RWPE2 (cell line): ENCODE measurements around the gene HVCN1.

Experiments
- ATAC-seq: fragments of 200-7000 bp; cut with Tn5 transposase; 3 replicates; pipeline ENCODE4 v1.9.1; 2021; ENCODE audit warnings: low read depth
- DNase-seq: peaks from one replicate; pipeline ENCODE4 v3.0.0-alpha.2; 2020; ENCODE audit warnings: low spot score
- H3K27ac ChIP-seq: fragments of 450-650 bp; 2 replicates; pipeline ENCODE4 v1.5.1; 2017; ENCODE audit warnings: mild to moderate bottlenecking; ENCODE audit not compliant: poor library complexity, severe bottlenecking
- H3K27me3 ChIP-seq: fragments of 250-450 bp; sonication (Bioruptor Pico); 2 replicates; pipeline ENCODE4 v1.5.1; 2021; ENCODE audit warnings: mild to moderate bottlenecking, moderate library complexity; ENCODE audit not compliant: insufficient read depth, poor library complexity, severe bottlenecking
- H3K36me3 ChIP-seq: fragments of 250-450 bp; sonication (Bioruptor Pico); 2 replicates; pipeline ENCODE4 v1.5.1; 2020; ENCODE audit warnings: low read depth, mild to moderate bottlenecking, moderate library complexity
- H3K4me1 ChIP-seq: fragments of 250-450 bp; sonication (Bioruptor Pico); 2 replicates; pipeline ENCODE4 v1.5.1; 2021; ENCODE audit warnings: mild to moderate bottlenecking, moderate library complexity; ENCODE audit not compliant: insufficient read depth, poor library complexity, severe bottlenecking
- H3K4me3 ChIP-seq: fragments of 250-450 bp; sonication (Bioruptor Pico); 2 replicates; pipeline ENCODE4 v1.5.1; 2021; ENCODE audit warnings: mild to moderate bottlenecking, moderate library complexity; ENCODE audit not compliant: severe bottlenecking
- H3K9me3 ChIP-seq: fragments of 250-450 bp; sonication (Bioruptor Pico); 2 replicates; pipeline ENCODE4 v1.5.1; 2021; ENCODE audit warnings: mild to moderate bottlenecking, moderate library complexity; ENCODE audit not compliant: severe bottlenecking
- TF ChIP-seq, protein P1 (sequence below): fragments of 450-650 bp; IDR thresholded peaks from one replicate; pipeline ENCODE4 v1.5.1; 2017; ENCODE audit warnings: mild to moderate bottlenecking, moderate library complexity; ENCODE audit not compliant: poor library complexity, severe bottlenecking

HVCN1 gene

DNA sequence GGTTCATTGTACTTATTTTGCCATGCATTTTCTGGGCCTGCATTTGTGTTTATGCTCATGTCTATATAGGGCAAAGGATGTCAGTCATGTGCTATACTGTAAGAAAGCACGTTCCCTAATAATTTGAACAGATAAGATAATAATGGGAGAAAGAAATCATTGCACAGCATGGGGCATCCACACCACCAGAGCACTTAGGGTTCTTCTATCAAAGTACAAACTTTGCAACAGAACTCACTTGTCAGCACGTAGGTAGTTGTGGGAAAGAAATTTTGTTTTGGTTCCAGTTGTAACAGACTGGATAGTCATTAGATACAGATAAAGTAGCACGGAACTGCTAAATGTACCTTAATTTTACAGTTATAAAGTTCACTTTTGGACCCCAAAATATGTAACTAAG, 43.7 kb upstream of the HVCN1 start:
- Histone ChIP-seq H3K9me3 (no peaks in the 10 kb centered on the region), H3K27ac (no peak overlapping the region), H3K4me3 (no peak overlapping the region), H3K4me1 (peaks cover 15% of the 10 kb centered on the region), H3K36me3 (peaks cover 92% of the 10 kb centered on the region), H3K27me3 (no peaks in the 10 kb centered on the region)
- ATAC-seq, result no peak
- TF ChIP-seq, protein P1, sequence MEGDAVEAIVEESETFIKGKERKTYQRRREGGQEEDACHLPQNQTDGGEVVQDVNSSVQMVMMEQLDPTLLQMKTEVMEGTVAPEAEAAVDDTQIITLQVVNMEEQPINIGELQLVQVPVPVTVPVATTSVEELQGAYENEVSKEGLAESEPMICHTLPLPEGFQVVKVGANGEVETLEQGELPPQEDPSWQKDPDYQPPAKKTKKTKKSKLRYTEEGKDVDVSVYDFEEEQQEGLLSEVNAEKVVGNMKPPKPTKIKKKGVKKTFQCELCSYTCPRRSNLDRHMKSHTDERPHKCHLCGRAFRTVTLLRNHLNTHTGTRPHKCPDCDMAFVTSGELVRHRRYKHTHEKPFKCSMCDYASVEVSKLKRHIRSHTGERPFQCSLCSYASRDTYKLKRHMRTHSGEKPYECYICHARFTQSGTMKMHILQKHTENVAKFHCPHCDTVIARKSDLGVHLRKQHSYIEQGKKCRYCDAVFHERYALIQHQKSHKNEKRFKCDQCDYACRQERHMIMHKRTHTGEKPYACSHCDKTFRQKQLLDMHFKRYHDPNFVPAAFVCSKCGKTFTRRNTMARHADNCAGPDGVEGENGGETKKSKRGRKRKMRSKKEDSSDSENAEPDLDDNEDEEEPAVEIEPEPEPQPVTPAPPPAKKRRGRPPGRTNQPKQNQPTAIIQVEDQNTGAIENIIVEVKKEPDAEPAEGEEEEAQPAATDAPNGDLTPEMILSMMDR, result no peak
- DNase-seq, result no peak

DNA sequence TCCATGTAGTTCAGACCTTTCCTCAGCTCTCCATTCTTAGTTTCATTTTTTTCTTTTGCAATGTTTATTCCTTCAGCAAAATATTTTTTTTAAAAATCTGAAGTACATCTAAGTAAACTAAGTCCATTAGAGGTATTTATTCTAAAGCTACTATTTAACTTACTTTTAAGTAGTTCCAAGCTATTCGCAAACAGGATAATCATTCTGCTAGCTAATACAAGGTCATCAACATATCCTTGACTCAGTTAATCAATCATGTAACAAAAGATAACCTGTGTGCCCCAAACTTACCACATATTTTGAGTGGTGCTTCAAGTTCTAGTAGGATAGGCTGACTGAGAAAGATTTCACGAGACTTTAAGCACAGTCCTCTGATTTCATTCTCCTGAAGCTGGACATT, 42.6 kb upstream of the HVCN1 start:
- DNase-seq, result no peak
- no peak for ATAC-seq
- no peak overlapping the region for H3K27ac ChIP-seq
- peaks cover 96% of the 10 kb centered on the region for H3K36me3 ChIP-seq
- no peaks in the 10 kb centered on the region for H3K9me3 ChIP-seq
- no peak overlapping the region for H3K4me3 ChIP-seq
- TF ChIP-seq, protein P1, result no peak
- no peaks in the 10 kb centered on the region for H3K27me3 ChIP-seq
- H3K4me1 ChIP-seq, result peaks cover 15% of the 10 kb centered on the region

DNA sequence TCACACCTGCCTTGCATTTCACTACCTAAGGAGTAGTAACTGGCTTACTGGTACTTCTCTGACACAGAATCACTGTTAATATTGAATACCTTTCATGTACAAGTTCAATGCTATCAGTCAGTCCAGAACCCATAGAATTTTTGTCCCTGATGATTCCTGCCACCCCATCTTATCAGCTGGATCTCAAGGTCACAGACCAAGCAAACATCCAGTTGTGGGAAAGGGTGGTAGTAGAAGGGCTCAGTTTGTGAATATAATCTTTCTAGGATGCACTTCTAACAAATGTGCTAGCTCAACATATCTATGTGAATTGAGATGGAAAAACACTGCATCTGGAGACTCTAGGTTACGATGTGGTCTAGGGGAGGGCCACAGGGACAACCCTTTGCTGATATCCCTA, 39.7 kb upstream of the HVCN1 start:
- H3K27me3 ChIP-seq, result no peaks in the 10 kb centered on the region
- H3K27ac ChIP-seq, result no peak overlapping the region
- peaks cover 97% of the 10 kb centered on the region for H3K36me3 ChIP-seq
- no peak for DNase-seq
- peaks cover 7% of the 10 kb centered on the region for H3K4me1 ChIP-seq
- TF ChIP-seq, protein P1, result no peak
- no peaks in the 10 kb centered on the region for H3K9me3 ChIP-seq
- no peak for ATAC-seq
- H3K4me3 ChIP-seq, result no peak overlapping the region

DNA sequence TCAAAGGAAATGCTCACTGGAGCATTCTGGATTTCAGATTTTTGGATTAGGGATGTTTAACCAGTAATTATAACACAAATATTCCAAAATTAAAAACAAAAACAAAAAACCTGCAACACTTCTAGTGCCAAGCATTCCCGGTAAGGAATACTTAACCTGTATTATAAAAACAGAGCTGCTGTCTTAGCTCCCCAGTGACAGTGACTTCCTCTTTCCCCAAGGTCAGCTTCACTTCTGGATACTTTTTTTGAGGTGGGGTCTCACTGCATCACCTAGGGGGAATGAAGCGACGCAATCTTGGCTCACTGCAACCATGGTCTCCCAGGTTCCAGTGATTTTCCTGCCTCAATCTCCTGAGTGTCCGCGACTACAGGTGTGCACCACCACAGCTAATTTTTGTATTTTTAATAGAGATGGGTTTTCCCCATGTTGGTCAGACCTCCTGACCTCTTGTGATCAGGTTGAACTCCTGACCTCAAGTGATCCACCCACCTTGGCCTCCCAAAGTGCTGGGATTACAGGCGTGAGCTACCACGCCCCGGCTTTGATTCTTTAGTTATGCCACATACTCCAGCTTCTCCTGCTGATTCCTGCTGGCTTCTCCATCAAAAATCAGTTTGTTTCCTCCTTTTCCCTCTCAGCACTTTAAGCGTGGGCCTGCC, 37.9 kb upstream of the HVCN1 start:
- no peak for DNase-seq
- no peak overlapping the region for H3K27ac ChIP-seq
- no peaks in the 10 kb centered on the region for H3K9me3 ChIP-seq
- peaks cover 99% of the 10 kb centered on the region for H3K36me3 ChIP-seq
- TF ChIP-seq, protein P1, result no peak
- no peaks in the 10 kb centered on the region for H3K4me1 ChIP-seq
- no peaks in the 10 kb centered on the region for H3K27me3 ChIP-seq
- ATAC-seq, result no peak
- H3K4me3 ChIP-seq, result no peak overlapping the region

DNA sequence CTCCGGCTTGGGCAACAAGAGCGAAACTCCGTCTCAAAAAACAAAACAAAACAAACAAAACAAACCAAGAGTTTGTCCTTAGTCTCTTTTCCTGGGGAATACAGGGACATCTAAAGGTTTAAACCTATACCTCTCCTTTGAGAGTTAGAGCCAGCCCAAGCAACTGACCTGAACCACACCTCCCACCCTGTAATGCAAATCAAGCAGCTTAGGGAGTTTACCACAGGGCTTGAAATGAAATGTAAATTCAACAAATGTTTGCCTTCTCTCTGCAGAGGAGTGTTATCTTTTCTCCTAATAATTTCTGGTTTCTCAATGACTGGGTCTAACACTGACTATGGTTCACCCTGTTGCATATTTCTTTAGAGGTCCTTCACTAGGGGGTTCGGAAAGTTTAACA, 37.1 kb upstream of the HVCN1 start:
- no peaks in the 10 kb centered on the region for H3K4me1 ChIP-seq
- H3K27me3 ChIP-seq, result no peaks in the 10 kb centered on the region
- H3K4me3 ChIP-seq, result no peak overlapping the region
- ATAC-seq (no peak), DNase-seq (no peak)
- H3K27ac ChIP-seq, result no peak overlapping the region
- TF ChIP-seq, protein P1, result no peak
- H3K9me3 ChIP-seq, result no peaks in the 10 kb centered on the region
- H3K36me3 ChIP-seq, result peaks cover 99% of the 10 kb centered on the region
